WTC11 (cell line): Measurements from ENCODE around the gene FHIT. TPM values are rescaled to one million over a fixed set of nuclear protein-coding genes. Genes with fewer than 3 reads are reported as not detected.

Source experiments
- ATAC-seq: fragments of 200-7000 bp; cut with Tn5 transposase; 2 replicates; pipeline ENCODE4 v1.10.0; 2021; ENCODE audit warnings: mild to moderate bottlenecking, moderate library complexity
- CTCF ChIA-PET: fragments of 300-600 bp; sonication (Branson Sonifier 250); formaldehyde crosslinking; loops from one replicate; lab custom pipeline; 2021; ENCODE audit warnings: antibody characterized with exemption; lab: Charles Lee
- POLR2A ChIA-PET: fragments of 350-600 bp; sonication (Branson Sonifier 250); formaldehyde crosslinking; loops from one replicate; lab custom pipeline; 2021; ENCODE audit warnings: antibody characterized with exemption; lab: Charles Lee
- DNase-seq: peaks from one replicate; pipeline ENCODE4 v3.0.0; 2021; ENCODE audit warnings: low spot score
- H3K27ac Mint-ChIP-seq: 2 replicates; pipeline ENCODE4 v1.8.0; 2021; ENCODE audit warnings: mixed read lengths
- H3K27me3 Mint-ChIP-seq: 2 replicates; pipeline ENCODE4 v1.8.0; 2021; ENCODE audit warnings: low read depth, mild to moderate bottlenecking, moderate library complexity, mixed read lengths
- H3K36me3 Mint-ChIP-seq: 2 replicates; pipeline ENCODE4 v1.8.0; 2021; ENCODE audit warnings: mixed read lengths
- H3K4me1 Mint-ChIP-seq: 2 replicates; pipeline ENCODE4 v1.8.0; 2022; ENCODE audit warnings: mixed read lengths
- H3K4me3 Mint-ChIP-seq: 2 replicates; pipeline ENCODE4 v1.8.0; 2021; ENCODE audit warnings: mild to moderate bottlenecking, moderate library complexity, mixed read lengths
- H3K9me3 Mint-ChIP-seq: 2 replicates; pipeline ENCODE4 v1.8.0; 2021; ENCODE audit warnings: mixed read lengths
- ATF6 ChIP-seq: sonication (generic); formaldehyde crosslinking; IDR thresholded peaks from 2 replicates; pipeline ENCODE4 v1.8.1; 2023; ENCODE audit warnings: mild to moderate bottlenecking, missing genetic modification reagents
- CBFB ChIP-seq: sonication (generic); formaldehyde crosslinking; IDR thresholded peaks from 2 replicates; pipeline ENCODE4 v1.8.1; 2022; ENCODE audit warnings: mild to moderate bottlenecking, low read depth, missing genetic modification reagents
- CREB1 ChIP-seq: sonication (generic); formaldehyde crosslinking; IDR thresholded peaks from 2 replicates; pipeline ENCODE4 v1.8.0; 2023; ENCODE audit warnings: mild to moderate bottlenecking, missing genetic modification reagents
- E2F4 ChIP-seq: sonication (generic); formaldehyde crosslinking; IDR thresholded peaks from 2 replicates; pipeline ENCODE4 v1.8.1; 2022; ENCODE audit warnings: low read depth, mild to moderate bottlenecking, moderate library complexity, missing genetic modification reagents, borderline replicate concordance
- E2F5 ChIP-seq: sonication (generic); formaldehyde crosslinking; IDR thresholded peaks from 2 replicates; pipeline ENCODE4 v1.8.1; 2022; ENCODE audit warnings: mild to moderate bottlenecking, moderate library complexity, missing genetic modification reagents
- NFATC4 ChIP-seq: fragments of 250-450 bp; sonication (Bioruptor Pico); IDR thresholded peaks from 2 replicates; pipeline ENCODE4 v1.9.0; 2021; ENCODE audit warnings: mild to moderate bottlenecking
- NR1H2 ChIP-seq: sonication (generic); formaldehyde crosslinking; IDR thresholded peaks from 2 replicates; pipeline ENCODE4 v1.9.0; 2021; ENCODE audit warnings: mild to moderate bottlenecking, moderate library complexity, missing genetic modification reagents
- RELA ChIP-seq: sonication (generic); formaldehyde crosslinking; IDR thresholded peaks from 2 replicates; pipeline ENCODE4 v1.8.1; 2022; ENCODE audit warnings: missing genetic modification reagents, mild to moderate bottlenecking, borderline replicate concordance
- SMAD3 ChIP-seq: sonication (generic); formaldehyde crosslinking; IDR thresholded peaks from 2 replicates; pipeline ENCODE4 v1.8.0; 2022; ENCODE audit warnings: missing genetic modification reagents, mild to moderate bottlenecking, borderline replicate concordance
- SOX15 ChIP-seq: fragments of 250-450 bp; sonication (Bioruptor Pico); IDR thresholded peaks from 2 replicates; pipeline ENCODE4 v1.9.0; 2021; ENCODE audit warnings: mild to moderate bottlenecking
- SP1 ChIP-seq: sonication (generic); formaldehyde crosslinking; conservative IDR thresholded peaks from 2 replicates; pipeline ENCODE4 v1.8.1; 2022; ENCODE audit warnings: missing genetic modification reagents
- USF2 ChIP-seq: sonication (generic); formaldehyde crosslinking; IDR thresholded peaks from 2 replicates; pipeline ENCODE4 v1.8.1; 2023; ENCODE audit warnings: mild to moderate bottlenecking, missing genetic modification reagents, moderate library complexity
- ZNF263 ChIP-seq: sonication (generic); formaldehyde crosslinking; IDR thresholded peaks from 2 replicates; pipeline ENCODE4 v1.8.1; 2022; ENCODE audit warnings: low read depth, mild to moderate bottlenecking, moderate library complexity, missing genetic modification reagents
- total RNA-seq: library from RNA; stranded (reverse); gene quantifications from 3 replicates; pipeline ENCODE4 v1.2.3, GENCODE V29; 2021
- TF ChIP-seq, protein P1 (sequence below): sonication (generic); formaldehyde crosslinking; IDR thresholded peaks from 2 replicates; pipeline ENCODE4 v1.8.0; 2023; ENCODE audit warnings: missing genetic modification reagents, mild to moderate bottlenecking, borderline replicate concordance
- TF ChIP-seq, protein P2 (sequence below): sonication (generic); formaldehyde crosslinking; IDR thresholded peaks from 2 replicates; pipeline ENCODE4 v1.8.1; 2022; ENCODE audit warnings: mild to moderate bottlenecking, missing genetic modification reagents, moderate library complexity, borderline replicate concordance
- TF ChIP-seq, protein P3 (sequence below): sonication (generic); formaldehyde crosslinking; IDR thresholded peaks from 2 replicates; pipeline ENCODE4 v1.8.0; 2023; ENCODE audit warnings: mild to moderate bottlenecking, missing genetic modification reagents

The FHIT gene
- total RNA-seq, 1 experiment from 2014 or later, result 2.6 TPM

- no peak overlapping the region for H3K4me3 Mint-ChIP-seq
- no peak for TF ChIP-seq NFATC4 (CRISPR knock-in tag)
- no peak for TF ChIP-seq NR1H2 (CRISPR knock-in tag)
- TF ChIP-seq CREB1 (CRISPR knock-in tag), result no peak
- TF ChIP-seq E2F5, result no peak
- TF ChIP-seq ZNF263 (CRISPR knock-in tag), result no peak
- no peak for TF ChIP-seq CBFB (CRISPR knock-in tag)
- no peak for TF ChIP-seq SMAD3 (CRISPR knock-in tag)
- TF ChIP-seq RELA (CRISPR knock-in tag), result no peak
- no peak for TF ChIP-seq ATF6
- TF ChIP-seq SOX15 (CRISPR knock-in tag), result no peak
- TF ChIP-seq, protein P1, sequence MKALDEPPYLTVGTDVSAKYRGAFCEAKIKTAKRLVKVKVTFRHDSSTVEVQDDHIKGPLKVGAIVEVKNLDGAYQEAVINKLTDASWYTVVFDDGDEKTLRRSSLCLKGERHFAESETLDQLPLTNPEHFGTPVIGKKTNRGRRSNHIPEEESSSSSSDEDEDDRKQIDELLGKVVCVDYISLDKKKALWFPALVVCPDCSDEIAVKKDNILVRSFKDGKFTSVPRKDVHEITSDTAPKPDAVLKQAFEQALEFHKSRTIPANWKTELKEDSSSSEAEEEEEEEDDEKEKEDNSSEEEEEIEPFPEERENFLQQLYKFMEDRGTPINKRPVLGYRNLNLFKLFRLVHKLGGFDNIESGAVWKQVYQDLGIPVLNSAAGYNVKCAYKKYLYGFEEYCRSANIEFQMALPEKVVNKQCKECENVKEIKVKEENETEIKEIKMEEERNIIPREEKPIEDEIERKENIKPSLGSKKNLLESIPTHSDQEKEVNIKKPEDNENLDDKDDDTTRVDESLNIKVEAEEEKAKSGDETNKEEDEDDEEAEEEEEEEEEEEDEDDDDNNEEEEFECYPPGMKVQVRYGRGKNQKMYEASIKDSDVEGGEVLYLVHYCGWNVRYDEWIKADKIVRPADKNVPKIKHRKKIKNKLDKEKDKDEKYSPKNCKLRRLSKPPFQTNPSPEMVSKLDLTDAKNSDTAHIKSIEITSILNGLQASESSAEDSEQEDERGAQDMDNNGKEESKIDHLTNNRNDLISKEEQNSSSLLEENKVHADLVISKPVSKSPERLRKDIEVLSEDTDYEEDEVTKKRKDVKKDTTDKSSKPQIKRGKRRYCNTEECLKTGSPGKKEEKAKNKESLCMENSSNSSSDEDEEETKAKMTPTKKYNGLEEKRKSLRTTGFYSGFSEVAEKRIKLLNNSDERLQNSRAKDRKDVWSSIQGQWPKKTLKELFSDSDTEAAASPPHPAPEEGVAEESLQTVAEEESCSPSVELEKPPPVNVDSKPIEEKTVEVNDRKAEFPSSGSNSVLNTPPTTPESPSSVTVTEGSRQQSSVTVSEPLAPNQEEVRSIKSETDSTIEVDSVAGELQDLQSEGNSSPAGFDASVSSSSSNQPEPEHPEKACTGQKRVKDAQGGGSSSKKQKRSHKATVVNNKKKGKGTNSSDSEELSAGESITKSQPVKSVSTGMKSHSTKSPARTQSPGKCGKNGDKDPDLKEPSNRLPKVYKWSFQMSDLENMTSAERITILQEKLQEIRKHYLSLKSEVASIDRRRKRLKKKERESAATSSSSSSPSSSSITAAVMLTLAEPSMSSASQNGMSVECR (CRISPR knock-in tag), result no peak
- no peak for TF ChIP-seq E2F4
- TF ChIP-seq SP1 (CRISPR knock-in tag), result no peak
- TF ChIP-seq, protein P2, sequence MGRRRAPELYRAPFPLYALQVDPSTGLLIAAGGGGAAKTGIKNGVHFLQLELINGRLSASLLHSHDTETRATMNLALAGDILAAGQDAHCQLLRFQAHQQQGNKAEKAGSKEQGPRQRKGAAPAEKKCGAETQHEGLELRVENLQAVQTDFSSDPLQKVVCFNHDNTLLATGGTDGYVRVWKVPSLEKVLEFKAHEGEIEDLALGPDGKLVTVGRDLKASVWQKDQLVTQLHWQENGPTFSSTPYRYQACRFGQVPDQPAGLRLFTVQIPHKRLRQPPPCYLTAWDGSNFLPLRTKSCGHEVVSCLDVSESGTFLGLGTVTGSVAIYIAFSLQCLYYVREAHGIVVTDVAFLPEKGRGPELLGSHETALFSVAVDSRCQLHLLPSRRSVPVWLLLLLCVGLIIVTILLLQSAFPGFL, result no peak
- TF ChIP-seq USF2 (CRISPR knock-in tag), result no peak
- TF ChIP-seq, protein P3, sequence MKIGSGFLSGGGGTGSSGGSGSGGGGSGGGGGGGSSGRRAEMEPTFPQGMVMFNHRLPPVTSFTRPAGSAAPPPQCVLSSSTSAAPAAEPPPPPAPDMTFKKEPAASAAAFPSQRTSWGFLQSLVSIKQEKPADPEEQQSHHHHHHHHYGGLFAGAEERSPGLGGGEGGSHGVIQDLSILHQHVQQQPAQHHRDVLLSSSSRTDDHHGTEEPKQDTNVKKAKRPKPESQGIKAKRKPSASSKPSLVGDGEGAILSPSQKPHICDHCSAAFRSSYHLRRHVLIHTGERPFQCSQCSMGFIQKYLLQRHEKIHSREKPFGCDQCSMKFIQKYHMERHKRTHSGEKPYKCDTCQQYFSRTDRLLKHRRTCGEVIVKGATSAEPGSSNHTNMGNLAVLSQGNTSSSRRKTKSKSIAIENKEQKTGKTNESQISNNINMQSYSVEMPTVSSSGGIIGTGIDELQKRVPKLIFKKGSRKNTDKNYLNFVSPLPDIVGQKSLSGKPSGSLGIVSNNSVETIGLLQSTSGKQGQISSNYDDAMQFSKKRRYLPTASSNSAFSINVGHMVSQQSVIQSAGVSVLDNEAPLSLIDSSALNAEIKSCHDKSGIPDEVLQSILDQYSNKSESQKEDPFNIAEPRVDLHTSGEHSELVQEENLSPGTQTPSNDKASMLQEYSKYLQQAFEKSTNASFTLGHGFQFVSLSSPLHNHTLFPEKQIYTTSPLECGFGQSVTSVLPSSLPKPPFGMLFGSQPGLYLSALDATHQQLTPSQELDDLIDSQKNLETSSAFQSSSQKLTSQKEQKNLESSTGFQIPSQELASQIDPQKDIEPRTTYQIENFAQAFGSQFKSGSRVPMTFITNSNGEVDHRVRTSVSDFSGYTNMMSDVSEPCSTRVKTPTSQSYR (CRISPR knock-in tag), result no peak
- DNase-seq (no peak), ATAC-seq (no peak)
- ChIA-PET CTCF (no interaction called here), POLR2A (no interaction called here)
- peaks cover 30% of the 10 kb centered on the region for H3K9me3 Mint-ChIP-seq
- H3K27me3 Mint-ChIP-seq, result no peaks in the 10 kb centered on the region
- H3K4me1 Mint-ChIP-seq, result peaks cover 6% of the 10 kb centered on the region
- H3K27ac Mint-ChIP-seq, result no peak overlapping the region
- peaks cover 26% of the 10 kb centered on the region for H3K36me3 Mint-ChIP-seq
Observed at GRCh38 chr3:60920519-60920918, 330.7 kb downstream of the FHIT start.
